CD14-positive monocyte (primary cell): ENCODE results near the gene CALD1. TPM values are rescaled to one million over a fixed set of nuclear protein-coding genes. Genes with fewer than 3 reads are reported as not detected.

Source experiments
- DNase-seq, 3 donors: peaks; one replicate each; pipeline ENCODE4 v3.0.0-alpha.2; 2011 to 2022
- H2AFZ ChIP-seq: 2 replicates; pipeline ENCODE4 v1.6.0; 2012; ENCODE audit warnings: mild to moderate bottlenecking, low read depth, low read length, inconsistent platforms; ENCODE audit not compliant: insufficient read depth, poor library complexity, severe bottlenecking
- H3K27ac ChIP-seq, 2 donors: 1 replicate in 1 of 2; 2 replicates in 1 of 2; pipeline ENCODE4 v1.5.1; 2012 to 2013; ENCODE audit warnings: low read length in 2 of 2, control low read depth in 1 of 2, inconsistent platforms in 1 of 2, low read depth in 1 of 2, mild to moderate bottlenecking in 1 of 2
- H3K27me3 ChIP-seq, 2 donors: one replicate each; pipeline versions ENCODE4 v1.6.0 to v1.6.1; 2011 to 2013; ENCODE audit warnings: low read length in 2 of 2; ENCODE audit not compliant: control insufficient read depth in 2 of 2, insufficient read depth in 2 of 2
- H3K36me3 ChIP-seq, 2 donors: replicated peaks in 1 of 2; 1 replicate in 1 of 2; 2 replicates in 1 of 2; pipeline versions ENCODE4 v1.5.1 to v1.6.1; 2012 to 2013; ENCODE audit warnings: low read length in 2 of 2, control low read depth in 1 of 2, inconsistent platforms in 1 of 2, mild to moderate bottlenecking in 1 of 2; ENCODE audit not compliant: insufficient read depth in 2 of 2, control insufficient read depth in 1 of 2
- H3K4me1 ChIP-seq, 2 donors: 1 replicate in 1 of 2; 2 replicates in 1 of 2; pipeline versions ENCODE4 v1.5.1 to v1.6.1; 2012 to 2013; ENCODE audit warnings: low read length in 2 of 2, control low read depth in 1 of 2, inconsistent platforms in 1 of 2, mild to moderate bottlenecking in 1 of 2, moderate library complexity in 1 of 2; ENCODE audit not compliant: insufficient read depth in 2 of 2, control insufficient read depth in 1 of 2
- H3K4me2 ChIP-seq: replicated peaks from 2 replicates; pipeline ENCODE3; 2012; ENCODE audit warnings: low read length, moderate library complexity, mild to moderate bottlenecking; ENCODE audit not compliant: poor library complexity, severe bottlenecking; ENCODE audit errors: extremely low read depth
- H3K4me3 ChIP-seq, 3 experiments: fragments of 200-600 bp in 1 of 3; sonication (generic) in 1 of 3; replicated peaks in 1 of 3; 1 replicate in 2 of 3; 2 replicates in 1 of 3; pipeline ENCODE4 v1.5.1; 2011 to 2013; ENCODE audit warnings: low read length in 3 of 3, mild to moderate bottlenecking in 3 of 3, control low read depth in 2 of 3, low read depth in 2 of 3, inconsistent platforms in 1 of 3, moderate library complexity in 1 of 3
- H3K79me2 ChIP-seq: 2 replicates; pipeline ENCODE4 v1.6.0; 2012; ENCODE audit warnings: mild to moderate bottlenecking, control low read depth, inconsistent platforms, low read length, moderate library complexity; ENCODE audit not compliant: insufficient read depth
- H3K9ac ChIP-seq: 2 replicates; pipeline ENCODE4 v1.6.0; 2017; ENCODE audit warnings: low read length, mild to moderate bottlenecking; ENCODE audit not compliant: insufficient read depth, poor library complexity, severe bottlenecking
- H3K9me3 ChIP-seq, 2 donors: replicated peaks in 1 of 2; 1 replicate in 1 of 2; 2 replicates in 1 of 2; pipeline versions ENCODE4 v1.5.1 to v1.6.1; 2012 to 2013; ENCODE audit warnings: low read length in 2 of 2, control low read depth in 1 of 2; ENCODE audit not compliant: control insufficient read depth in 1 of 2, insufficient read depth in 1 of 2
- H4K20me1 ChIP-seq: 2 replicates; pipeline ENCODE4 v1.6.0; 2012; ENCODE audit warnings: mild to moderate bottlenecking, low read length, control low read depth, moderate library complexity; ENCODE audit not compliant: insufficient read depth
- H3K27ac Mint-ChIP-seq, 7 donors: one replicate each; pipeline ENCODE4 v1.8.0; 2020; ENCODE audit warnings: mild to moderate bottlenecking in 7 of 7, mixed read lengths in 7 of 7, moderate library complexity in 6 of 7, inconsistent platforms in 2 of 7
- H3K27me3 Mint-ChIP-seq, 3 donors: one replicate each; pipeline ENCODE4 v1.8.0; 2021 to 2022; ENCODE audit warnings: low read depth in 3 of 3, mild to moderate bottlenecking in 3 of 3, mixed read lengths in 3 of 3, moderate library complexity in 3 of 3, inconsistent platforms in 1 of 3
- H3K36me3 Mint-ChIP-seq, 2 donors: one replicate each; pipeline ENCODE4 v1.8.0; 2020; ENCODE audit warnings: mixed read lengths in 2 of 2, inconsistent platforms in 1 of 2, mild to moderate bottlenecking in 1 of 2
- H3K4me1 Mint-ChIP-seq: one replicate; pipeline ENCODE4 v1.8.0; 2020; ENCODE audit warnings: mild to moderate bottlenecking, mixed read lengths
- H3K4me3 Mint-ChIP-seq, 2 donors: one replicate each; pipeline ENCODE4 v1.8.0; 2020; ENCODE audit warnings: mild to moderate bottlenecking in 2 of 2, mixed read lengths in 2 of 2, moderate library complexity in 1 of 2
- H3K9me3 Mint-ChIP-seq, 7 donors: one replicate each; pipeline ENCODE4 v1.8.0; 2020 to 2022; ENCODE audit warnings: mixed read lengths in 7 of 7, mild to moderate bottlenecking in 6 of 7, moderate library complexity in 6 of 7, inconsistent platforms in 2 of 7
- WGBS: methylation state at CpG from one replicate; pipeline ENCODE4 v1.1.5; 2013; ENCODE audit warnings: missing lambda C conversion rate; ENCODE audit not compliant: insufficient coverage; 5-methylcytosine and 5-hydroxymethylcytosine counted together
- intact Hi-C, 2 donors: fragments of 100-400 bp; cut with micrococcal nuclease; formaldehyde crosslinking; loops; one replicate each; pipeline versions ENCODE4 v1.15.0 to v1.15.1; 2023
- polyA plus RNA-seq, 3 donors: library from polyadenylated mRNA; depleted of rRNA in 1 of 3; unstranded in 2 of 3; stranded (reverse) in 1 of 3; fragments of 300-500 nt in 2 of 3; fragments of >200 nt in 1 of 3; fragmentation: Illumina TruSeq in 2 of 3; gene quantifications; 1 replicate in 2 of 3; 2 replicates in 1 of 3; pipeline ENCODE4 v1.2.3, GENCODE V29; 2012 to 2021
- TF ChIP-seq, protein P1 (sequence below): fragments of 200-600 bp; IDR thresholded peaks from one replicate; pipeline ENCODE4 v1.8.0; 2022; ENCODE audit warnings: antibody characterized with exemption, mild to moderate bottlenecking

The CALD1 gene
- polyA plus RNA-seq, 3 donors: 0.18 TPM; not detected in 2

GRCh38 chr7:134893920-134894319 is 114.5 kb downstream of the CALD1 start:
- TF ChIP-seq, protein P1, sequence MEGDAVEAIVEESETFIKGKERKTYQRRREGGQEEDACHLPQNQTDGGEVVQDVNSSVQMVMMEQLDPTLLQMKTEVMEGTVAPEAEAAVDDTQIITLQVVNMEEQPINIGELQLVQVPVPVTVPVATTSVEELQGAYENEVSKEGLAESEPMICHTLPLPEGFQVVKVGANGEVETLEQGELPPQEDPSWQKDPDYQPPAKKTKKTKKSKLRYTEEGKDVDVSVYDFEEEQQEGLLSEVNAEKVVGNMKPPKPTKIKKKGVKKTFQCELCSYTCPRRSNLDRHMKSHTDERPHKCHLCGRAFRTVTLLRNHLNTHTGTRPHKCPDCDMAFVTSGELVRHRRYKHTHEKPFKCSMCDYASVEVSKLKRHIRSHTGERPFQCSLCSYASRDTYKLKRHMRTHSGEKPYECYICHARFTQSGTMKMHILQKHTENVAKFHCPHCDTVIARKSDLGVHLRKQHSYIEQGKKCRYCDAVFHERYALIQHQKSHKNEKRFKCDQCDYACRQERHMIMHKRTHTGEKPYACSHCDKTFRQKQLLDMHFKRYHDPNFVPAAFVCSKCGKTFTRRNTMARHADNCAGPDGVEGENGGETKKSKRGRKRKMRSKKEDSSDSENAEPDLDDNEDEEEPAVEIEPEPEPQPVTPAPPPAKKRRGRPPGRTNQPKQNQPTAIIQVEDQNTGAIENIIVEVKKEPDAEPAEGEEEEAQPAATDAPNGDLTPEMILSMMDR: no peak
- no peaks in the 10 kb centered on the region for H4K20me1 ChIP-seq
- H3K79me2 ChIP-seq: no peaks in the 10 kb centered on the region
- H3K4me3 Mint-ChIP-seq: no peak overlapping the region
- peaks cover 8 to 23% (median 16%) of the 10 kb centered on the region in 7 donors for H3K9me3 Mint-ChIP-seq
- H3K36me3 ChIP-seq: no peaks in the 10 kb centered on the region
- H3K4me3 ChIP-seq: no peak overlapping the region
- H3K4me1 ChIP-seq: peaks cover 3 to 5% of the 10 kb centered on the region in 2 donors
- peaks cover 10% of the 10 kb centered on the region in 2 donors for H3K9me3 ChIP-seq
- no peak overlapping the region for H3K4me2 ChIP-seq
- H3K27ac ChIP-seq: no peak overlapping the region
- no peak overlapping the region for H3K9ac ChIP-seq
- intact Hi-C loops: no loop called here
- 100% methylated on average over 3 of the region's 7 CpGs for WGBS
- H3K27me3 Mint-ChIP-seq: peaks cover 16 to 24% (median 19%) of the 10 kb centered on the region in 3 donors
- H3K27ac Mint-ChIP-seq: no peak overlapping the region
- H3K4me1 Mint-ChIP-seq: peaks cover 5% of the 10 kb centered on the region
- DNase-seq: no peak
- H3K36me3 Mint-ChIP-seq: no peaks in the 10 kb centered on the region
- no peak overlapping the region for H2AFZ ChIP-seq
- peaks cover 9 to 20% of the 10 kb centered on the region in 2 donors for H3K27me3 ChIP-seq

GRCh38 chr7:134894928-134895327 is 115.5 kb downstream of the CALD1 start:
- Histone ChIP-seq H3K36me3 (no peaks in the 10 kb centered on the region), H3K4me2 (no peak overlapping the region), H3K79me2 (no peaks in the 10 kb centered on the region), H3K4me1 (peaks cover 3 to 5% of the 10 kb centered on the region in 2 donors), H3K27ac (no peak overlapping the region), H3K27me3 (peaks cover 9 to 20% of the 10 kb centered on the region in 2 donors), H3K4me3 (no peak overlapping the region), H4K20me1 (no peaks in the 10 kb centered on the region), H3K9me3 (peaks cover 10% of the 10 kb centered on the region in 2 donors), H2AFZ (no peak overlapping the region), H3K9ac (no peak overlapping the region)
- WGBS: no CpG with 5 or more reads among the region's 1 CpG
- peaks cover 8 to 26% (median 16%) of the 10 kb centered on the region in 7 donors for H3K9me3 Mint-ChIP-seq
- intact Hi-C loops: no loop called here
- peaks cover 16 to 24% (median 19%) of the 10 kb centered on the region in 3 donors for H3K27me3 Mint-ChIP-seq
- no peaks in the 10 kb centered on the region for H3K36me3 Mint-ChIP-seq
- no peak overlapping the region for H3K4me3 Mint-ChIP-seq
- H3K4me1 Mint-ChIP-seq: peaks cover 5% of the 10 kb centered on the region
- no peak for DNase-seq
- no peak overlapping the region for H3K27ac Mint-ChIP-seq
- TF ChIP-seq, protein P1: no peak
